GM12875 (cell line): ENCODE data around the gene ANKS1A.
"Not testable (repeated sequence)": the region's sequence is repeated elsewhere in the genome, so short reads cannot be mapped to it uniquely, and the experiment has no call there.

Experiments used
- H3K4me3 ChIP-seq: one replicate; pipeline ENCODE4 v1.5.1; 2011; ENCODE audit warnings: low read depth, low read length, control low read depth
- CTCF ChIP-seq: IDR thresholded peaks from 2 replicates; pipeline ENCODE4 v1.5.1; 2011; ENCODE audit warnings: low read depth, mild to moderate bottlenecking, control low read depth, inconsistent platforms, low read length, moderate library complexity, borderline replicate concordance; ENCODE audit not compliant: insufficient read depth

ANKS1A gene

GRCh38 chr6:34987506-34987905 lies 98.5 kb downstream of the ANKS1A start:
- TF ChIP-seq CTCF, result no peak
- H3K4me3 ChIP-seq, result no peak overlapping the region

GRCh38 chr6:34990971-34991560 lies 102.0 kb downstream of the ANKS1A start:
- no peak overlapping the region for H3K4me3 ChIP-seq
- TF ChIP-seq CTCF, result no peak

- TF ChIP-seq CTCF, result no peak
- no peak overlapping the region for H3K4me3 ChIP-seq
These were observed 103.3 kb downstream of the ANKS1A start for GRCh38 chr6:34992376-34992775.

- no peak for TF ChIP-seq CTCF
- H3K4me3 ChIP-seq, result no peak overlapping the region
These were observed 104.2 kb downstream of the ANKS1A start for GRCh38 chr6:34993213-34993612.

GRCh38 chr6:34994693-34995092 lies 105.6 kb downstream of the ANKS1A start:
- H3K4me3 ChIP-seq, result no peak overlapping the region
- TF ChIP-seq CTCF, result no peak

GRCh38 chr6:34998417-34998816 lies 109.4 kb downstream of the ANKS1A start:
- not testable (repeated sequence) for H3K4me3 ChIP-seq

GRCh38 chr6:34999153-34999552 lies 110.1 kb downstream of the ANKS1A start:
- not testable (repeated sequence) for H3K4me3 ChIP-seq

GRCh38 chr6:34999962-35000361 lies 110.9 kb downstream of the ANKS1A start:
- H3K4me3 ChIP-seq, result not testable (repeated sequence)

GRCh38 chr6:35001349-35001748 lies 112.3 kb downstream of the ANKS1A start:
- not testable (repeated sequence) for H3K4me3 ChIP-seq

GRCh38 chr6:35003886-35004530 lies 115.0 kb downstream of the ANKS1A start:
- not testable (repeated sequence) for H3K4me3 ChIP-seq
